Gastroesophageal sphincter (tissue), 4 donors: ENCODE results near the gene MGLL. TPM values are rescaled to one million over a fixed set of nuclear protein-coding genes. Genes with fewer than 3 reads are reported as not detected.

Experiments used
- ATAC-seq: fragments of 150-250 bp; one replicate; pipeline ENCODE4 v1.9.1; 2016; ENCODE audit warnings: mild to moderate bottlenecking, moderate library complexity
- H3K27ac ChIP-seq, 4 donors: fragments of 200-600 bp; sonication (generic) in 3 of 4; 1 replicate in 3 of 4; 2 replicates in 1 of 4; pipeline ENCODE4 v1.5.1; 2016 to 2019
- H3K27me3 ChIP-seq: fragments of 200-600 bp; sonication (generic); one replicate; pipeline ENCODE4 v1.5.1; 2019
- H3K36me3 ChIP-seq, 2 donors: fragments of 200-600 bp; sonication (generic); one replicate each; pipeline ENCODE4 v1.5.1; 2019; ENCODE audit warnings: control low read depth in 1 of 2
- H3K4me1 ChIP-seq, 3 donors: fragments of 200-600 bp; sonication (generic); 1 replicate in 2 of 3; 2 replicates in 1 of 3; pipeline ENCODE4 v1.5.1; 2016 to 2019; ENCODE audit warnings: control low read depth in 2 of 3
- H3K4me3 ChIP-seq, 2 donors: fragments of 200-600 bp; sonication (generic); one replicate each; pipeline ENCODE4 v1.5.1; 2019; ENCODE audit warnings: mild to moderate bottlenecking in 1 of 2, moderate library complexity in 1 of 2
- H3K9me3 ChIP-seq, 3 donors: fragments of 200-600 bp; sonication (generic); one replicate each; pipeline ENCODE4 v1.5.1; 2017 to 2019; ENCODE audit warnings: control low read depth in 2 of 3
- CTCF ChIP-seq, 4 experiments: fragments of 200-600 bp in 2 of 4; fragments of 450-650 bp in 2 of 4; sonication (generic) in 1 of 4; IDR thresholded peaks; one replicate each; pipeline ENCODE4 v1.5.1; 2017 to 2019; ENCODE audit warnings: antibody characterized with exemption in 4 of 4, mild to moderate bottlenecking in 2 of 4, moderate library complexity in 2 of 4
- EP300 ChIP-seq: sonication (generic); formaldehyde crosslinking; IDR thresholded peaks from one replicate; pipeline ENCODE4 v1.6.1; 2017; ENCODE audit warnings: antibody characterized with exemption, mild to moderate bottlenecking
- POLR2A ChIP-seq, 2 donors: fragments of 450-650 bp; IDR thresholded peaks; one replicate each; pipeline ENCODE4 v1.6.1; 2017; ENCODE audit warnings: antibody characterized with exemption in 2 of 2, mild to moderate bottlenecking in 2 of 2, moderate library complexity in 1 of 2
- POLR2AphosphoS5 ChIP-seq: sonication (generic); formaldehyde crosslinking; IDR thresholded peaks from one replicate; pipeline ENCODE4 v1.6.1; 2017; ENCODE audit warnings: antibody characterized with exemption
- WGBS, 2 donors: methylation state at CpG; one replicate each; pipeline ENCODE4 v1.1.5; 2018; ENCODE audit warnings: low coverage in 1 of 2; 5-methylcytosine and 5-hydroxymethylcytosine counted together
- total RNA-seq, 4 donors: library from RNA; depleted of rRNA; stranded (reverse); fragments of >200 nt; gene quantifications; one replicate each; pipeline ENCODE4 v1.1.0, GENCODE V29; 2016

The MGLL gene
- total RNA-seq, 4 donors from 2014 or later, result 39.2 to 171 (median 55.8) TPM

GRCh38 chr3:127759826-127760225 is 62.5 kb downstream of the MGLL start:
- Histone ChIP-seq H3K9me3 (no peaks in the 10 kb centered on the region), H3K4me3 (no peak overlapping the region), H3K36me3 (no peaks in the 10 kb centered on the region), H3K27me3 (no peaks in the 10 kb centered on the region), H3K27ac (peak overlapping the region in 3 of 4 donors; percentile 14 to 73 (median 73)), H3K4me1 (peaks cover 0 to 57% (median 26%) of the 10 kb centered on the region in 3 donors)
- TF ChIP-seq POLR2A (IDR thresholded peaks at IDR 0.05), result no peak
- WGBS, 2 donors, result 70 to 79% methylated on average over 2 to 3 of the region's 8 CpGs
- ATAC-seq, result no peak

- ATAC-seq, result no peak
- WGBS, 2 donors, result 100% methylated on average over 3 of the region's 3 CpGs
Observed at GRCh38 chr3:127758013-127758412, 64.3 kb downstream of the MGLL start.

GRCh38 chr3:127755305-127755681 is 67.0 kb downstream of the MGLL start:
- no peak for ATAC-seq
- 92 to 97% methylated on average over 7 to 10 of the region's 12 CpGs for WGBS, 2 donors
- H3K4me3 ChIP-seq, result no peak overlapping the region
- H3K27ac ChIP-seq, result no peak overlapping the region
- TF ChIP-seq EP300 (no peak), POLR2AphosphoS5 (no peak), CTCF (IDR thresholded peaks at IDR 0.05) (no peak), POLR2A (IDR thresholded peaks at IDR 0.05) (no peak)
- H3K27me3 ChIP-seq, result no peaks in the 10 kb centered on the region
- H3K36me3 ChIP-seq, result no peaks in the 10 kb centered on the region
- H3K4me1 ChIP-seq, result peaks cover 0 to 27% (median 0%) of the 10 kb centered on the region in 3 donors
- H3K9me3 ChIP-seq, result no peaks in the 10 kb centered on the region

More at GRCh38 chr3:127758013-127758412, 64.3 kb downstream of the MGLL start:
- H3K4me3 ChIP-seq, result no peak overlapping the region
- H3K9me3 ChIP-seq, result no peaks in the 10 kb centered on the region
- TF ChIP-seq POLR2AphosphoS5 (no peak), POLR2A (IDR thresholded peaks at IDR 0.05) (no peak), EP300 (no peak), CTCF (IDR thresholded peaks at IDR 0.05) (no peak)
- H3K27ac ChIP-seq, result no peak overlapping the region
- H3K27me3 ChIP-seq, result no peaks in the 10 kb centered on the region
- H3K4me1 ChIP-seq, result peaks cover 0 to 42% (median 16%) of the 10 kb centered on the region in 3 donors
- H3K36me3 ChIP-seq, result no peaks in the 10 kb centered on the region

- no peaks in the 10 kb centered on the region for H3K27me3 ChIP-seq
- no peaks in the 10 kb centered on the region for H3K36me3 ChIP-seq
- 73 to 100% methylated on average over 2 to 16 of the region's 34 CpGs for WGBS, 2 donors
- no peak for TF ChIP-seq EP300
- no peak for TF ChIP-seq POLR2A (IDR thresholded peaks at IDR 0.05)
- no peak overlapping the region for H3K4me3 ChIP-seq
- H3K4me1 ChIP-seq, result peaks cover 0 to 27% (median 6%) of the 10 kb centered on the region in 3 donors
- no peaks in the 10 kb centered on the region for H3K9me3 ChIP-seq
- no peak for ATAC-seq
- no peak overlapping the region for H3K27ac ChIP-seq
Observed at GRCh38 chr3:127754411-127755304, 67.7 kb downstream of the MGLL start.

GRCh38 chr3:127753898-127754410 is 68.4 kb downstream of the MGLL start:
- Histone ChIP-seq H3K9me3 (no peaks in the 10 kb centered on the region), H3K4me3 (no peak overlapping the region), H3K36me3 (no peaks in the 10 kb centered on the region), H3K4me1 (peaks cover 0 to 28% (median 13%) of the 10 kb centered on the region in 3 donors), H3K27ac (no peak overlapping the region), H3K27me3 (no peaks in the 10 kb centered on the region)
- WGBS, 2 donors, result no CpG with 5 or more reads among the region's 8 CpGs
- TF ChIP-seq CTCF (IDR thresholded peaks at IDR 0.05), result no peak
- no peak for TF ChIP-seq POLR2AphosphoS5
- TF ChIP-seq EP300, result no peak
- TF ChIP-seq POLR2A (IDR thresholded peaks at IDR 0.05), result no peak
- peak; percentile 48 for ATAC-seq

GRCh38 chr3:127753338-127753737 is 69.0 kb downstream of the MGLL start:
- H3K4me1 ChIP-seq, result peaks cover 4 to 34% (median 19%) of the 10 kb centered on the region in 3 donors
- H3K27me3 ChIP-seq, result no peaks in the 10 kb centered on the region
- H3K36me3 ChIP-seq, result no peaks in the 10 kb centered on the region
- TF ChIP-seq EP300 (no peak), POLR2A (IDR thresholded peaks at IDR 0.05) (no peak), CTCF (IDR thresholded peaks at IDR 0.05) (no peak), POLR2AphosphoS5 (no peak)
- H3K4me3 ChIP-seq, result no peak overlapping the region
- H3K27ac ChIP-seq, result no peak overlapping the region
- no peaks in the 10 kb centered on the region for H3K9me3 ChIP-seq
- no peak for ATAC-seq
- WGBS, 2 donors, result 74% methylated on average over 5 of the region's 7 CpGs; no CpG with 5 or more reads in 1 of the 2 donors
